GM21447 (cell line): Measurements from ENCODE around the gene NUDT13.

Source experiments
- ATAC-seq: cut with Tn5 transposase; IDR thresholded peaks from one replicate; pipeline ENCODE4 v1.9.1; 2021; ENCODE audit not compliant: unreplicated experiment

NUDT13 gene

DNA sequence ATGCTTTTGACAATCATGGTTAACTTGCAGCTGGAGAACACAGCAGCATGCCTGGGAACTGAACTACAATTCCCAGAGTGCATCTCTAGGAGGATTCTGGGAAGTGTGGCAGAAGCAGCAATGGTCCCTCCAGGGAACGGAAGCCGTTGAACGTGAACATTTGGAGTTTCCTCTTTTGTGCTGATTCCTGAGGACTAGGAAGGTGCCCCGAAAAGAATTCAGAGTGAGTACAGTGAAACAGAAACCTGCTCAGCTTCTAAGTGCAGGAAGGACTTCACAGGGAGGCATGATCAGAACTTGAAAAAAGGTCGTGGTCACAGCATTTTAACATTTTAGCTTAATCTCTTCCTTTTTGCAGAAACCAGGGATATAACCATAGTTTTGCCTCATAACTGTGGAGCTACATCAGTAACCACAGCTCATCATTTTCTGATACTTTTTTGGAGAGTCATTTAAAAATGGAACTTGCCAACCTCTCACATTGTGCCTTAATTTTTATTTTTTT, at the start of gene NUDT13:
Gene NUDT13 (plus strand): TSS at position 111 of the 505 bp plus-strand sequence. CDS start 3,911 bp downstream, outside the sequence.
- ATAC-seq = peak; percentile 66

DNA sequence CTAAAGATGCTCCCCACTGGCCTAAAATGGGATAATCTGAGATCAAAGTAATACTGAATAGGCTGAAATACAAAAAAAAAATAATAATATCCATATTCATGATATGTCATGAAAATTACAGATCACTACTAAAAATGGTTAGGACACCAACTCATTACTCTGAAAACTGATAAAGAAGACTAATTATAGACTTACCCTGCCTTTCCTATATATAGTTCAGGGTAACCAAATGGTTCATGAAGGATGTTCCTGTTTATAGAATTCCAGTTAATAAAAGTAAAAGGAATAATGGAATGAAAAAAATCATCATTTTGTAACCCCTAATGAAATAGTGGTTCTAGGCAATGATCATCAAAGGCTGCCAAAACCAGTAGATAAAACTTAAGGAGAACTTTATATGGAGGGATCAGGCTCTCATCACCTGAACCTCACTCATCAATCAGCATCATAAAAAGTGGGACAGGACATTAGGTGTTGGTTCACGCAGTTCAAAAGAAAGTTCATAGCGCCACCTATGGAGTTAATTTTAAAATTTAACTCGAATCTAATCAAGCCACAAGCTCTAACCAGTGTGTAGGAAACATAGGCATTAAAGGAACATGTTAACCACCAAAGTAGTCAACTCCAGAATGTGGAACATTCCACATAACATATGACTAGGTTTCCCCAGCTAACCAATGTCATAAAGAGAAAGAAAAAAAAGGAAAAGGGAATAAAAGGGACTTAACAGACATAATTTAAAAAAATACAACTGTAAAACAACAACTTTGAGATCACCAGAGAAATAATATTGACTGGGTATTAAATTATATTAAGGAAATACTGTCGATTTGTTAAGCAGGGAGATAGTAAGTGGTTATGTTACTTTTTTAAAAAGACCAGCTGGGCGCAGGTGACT, 49.3 kb upstream of the NUDT13 start:
- no peak for ATAC-seq

DNA sequence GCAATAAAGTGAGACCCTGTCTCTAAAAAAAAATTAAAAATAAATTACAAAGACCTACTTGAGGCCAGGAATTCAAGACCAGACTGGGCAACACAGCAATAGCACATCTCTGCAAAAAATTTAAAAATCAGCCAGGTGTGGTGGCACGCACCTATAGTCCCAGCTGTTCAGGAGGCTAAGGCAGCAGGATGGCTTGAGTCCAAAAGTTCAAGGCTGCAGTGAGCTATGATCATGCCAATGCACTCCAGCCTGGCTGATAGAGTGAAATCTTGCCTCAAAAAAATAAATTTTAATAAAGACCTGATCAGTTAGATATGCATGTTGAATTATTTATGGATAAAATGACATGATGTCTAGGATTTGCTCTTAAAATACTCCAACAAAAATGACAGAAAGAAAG, 48.5 kb upstream of the NUDT13 start:
- no peak for ATAC-seq

DNA sequence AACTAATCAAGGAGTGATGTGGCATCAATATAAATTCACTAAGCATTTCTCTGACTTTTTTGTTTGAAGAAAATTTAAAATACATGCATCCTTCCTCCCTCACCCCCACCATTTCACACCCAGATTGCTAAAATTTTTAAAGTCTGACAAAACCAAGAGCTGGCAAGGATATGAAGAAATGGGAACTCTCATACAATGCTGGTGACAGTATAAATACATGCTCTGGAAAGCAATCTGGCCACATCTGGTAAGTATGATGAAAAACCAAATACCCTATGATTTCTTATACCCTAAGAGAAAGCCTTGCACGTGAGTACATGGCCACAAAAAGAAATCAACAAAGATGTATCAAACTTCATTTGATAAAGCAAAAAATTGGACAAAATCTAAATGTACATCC, 44.8 kb upstream of the NUDT13 start:
- ATAC-seq = no peak

DNA sequence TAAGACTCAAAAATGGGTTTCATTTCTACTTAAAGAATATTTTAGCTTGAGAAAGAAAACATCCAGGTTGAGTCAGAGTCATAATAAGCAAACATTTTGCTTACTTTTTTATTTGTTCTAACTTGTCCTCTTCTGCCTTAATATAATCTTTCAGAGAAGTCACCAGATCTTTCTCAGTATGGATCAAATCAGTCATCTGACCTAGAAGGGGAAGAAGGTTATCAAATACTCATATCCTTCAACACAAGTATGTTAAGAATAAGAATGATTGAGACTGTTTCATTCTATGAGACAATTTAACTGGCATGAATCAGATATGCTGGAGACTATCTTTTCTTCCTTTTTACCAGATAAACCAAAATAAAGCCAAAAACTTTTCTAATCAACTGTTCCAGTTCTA, 36.6 kb upstream of the NUDT13 start:
- ATAC-seq = no peak

DNA sequence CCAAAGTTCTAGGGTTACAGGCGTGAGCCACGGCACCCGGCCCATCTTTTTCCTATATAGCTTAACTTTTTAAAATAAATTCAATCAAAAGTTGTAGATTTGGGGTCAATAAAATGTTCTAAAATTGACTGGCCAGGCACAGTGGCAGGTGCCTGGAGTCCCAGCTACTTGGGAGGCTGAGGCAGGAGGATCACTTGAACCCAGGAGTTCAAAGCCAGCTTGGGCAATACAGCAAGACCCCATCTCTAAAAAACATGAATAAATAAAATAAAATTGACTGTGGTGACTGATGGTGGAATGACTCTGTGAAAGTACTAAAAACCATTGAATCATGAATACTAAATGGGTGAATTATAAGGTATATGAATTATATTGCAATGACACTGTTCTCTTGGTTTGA, 34.4 kb upstream of the NUDT13 start:
- no peak for ATAC-seq

DNA sequence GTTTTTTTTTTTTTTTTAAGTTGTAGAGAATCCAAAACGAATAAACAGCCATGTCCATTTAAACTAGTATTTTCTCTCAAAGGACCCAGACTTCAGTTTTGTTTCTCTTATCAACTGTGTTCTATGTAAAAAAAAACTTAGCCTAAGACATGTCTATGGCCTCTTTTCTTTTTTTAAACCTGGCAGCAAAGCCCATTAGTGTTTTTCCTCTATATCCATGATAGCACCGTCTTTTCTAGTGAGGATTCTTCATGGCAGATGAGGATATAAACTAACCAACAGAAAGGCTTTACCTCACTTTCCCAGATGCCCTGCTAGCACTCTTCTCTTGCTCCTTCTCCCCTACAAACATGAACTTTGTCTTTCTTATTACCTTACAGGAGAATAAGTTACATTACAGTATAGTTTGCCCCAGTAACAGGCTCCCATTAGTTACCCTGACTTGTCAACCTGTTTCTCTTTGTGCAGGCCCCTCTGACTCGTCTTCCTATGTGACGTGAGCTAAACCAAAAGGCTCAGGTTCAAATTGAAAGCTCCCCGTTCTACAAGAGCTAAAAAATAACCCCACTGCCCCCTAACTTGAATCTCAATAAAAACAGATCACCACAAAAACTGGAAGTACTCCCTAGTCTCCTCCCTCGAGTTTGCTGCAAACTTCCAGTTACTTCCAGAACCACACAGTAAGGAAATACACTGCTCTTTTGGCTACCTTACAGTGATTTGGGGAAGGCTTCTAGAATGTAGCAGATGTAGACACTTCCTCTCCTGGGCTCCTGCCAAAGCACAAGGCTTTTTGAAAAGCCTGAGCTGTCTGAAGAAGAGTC, 33.7 kb upstream of the NUDT13 start:
- ATAC-seq = no peak

DNA sequence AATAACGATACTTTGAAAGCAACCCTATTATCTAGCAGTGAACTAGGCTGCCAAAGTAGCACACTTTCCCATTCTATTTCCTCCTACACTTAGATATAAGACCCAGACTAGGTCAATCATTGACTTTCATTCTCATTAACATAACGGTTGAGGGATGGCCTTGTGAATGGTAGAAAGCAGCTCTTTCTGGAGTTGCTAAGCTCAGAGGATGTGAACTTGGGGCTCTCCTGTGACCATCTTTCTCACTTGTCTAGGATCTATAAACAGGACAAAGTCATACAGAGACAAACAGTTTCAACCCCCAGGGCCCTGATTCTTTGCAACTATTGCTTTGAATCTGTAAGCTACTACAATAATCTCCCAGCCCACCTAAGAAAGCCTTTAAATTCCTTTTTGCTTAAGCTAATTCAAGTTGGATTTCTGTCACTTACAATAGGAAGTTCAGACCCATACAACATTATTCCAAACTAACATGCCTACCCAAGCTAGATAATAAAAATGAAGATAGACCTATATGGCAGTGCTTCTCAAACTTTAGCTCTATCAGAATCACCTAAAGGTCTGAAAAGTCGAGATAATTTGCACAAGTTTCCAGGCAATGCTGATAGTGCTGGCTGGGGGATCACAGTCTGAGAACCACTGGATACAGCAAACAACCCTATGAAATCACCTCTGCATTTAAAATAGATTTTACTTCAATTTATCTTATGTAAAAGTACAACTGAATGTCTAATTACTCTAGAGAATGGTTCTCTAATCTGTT, 30.3 kb upstream of the NUDT13 start:
- peak; percentile 68 for ATAC-seq

DNA sequence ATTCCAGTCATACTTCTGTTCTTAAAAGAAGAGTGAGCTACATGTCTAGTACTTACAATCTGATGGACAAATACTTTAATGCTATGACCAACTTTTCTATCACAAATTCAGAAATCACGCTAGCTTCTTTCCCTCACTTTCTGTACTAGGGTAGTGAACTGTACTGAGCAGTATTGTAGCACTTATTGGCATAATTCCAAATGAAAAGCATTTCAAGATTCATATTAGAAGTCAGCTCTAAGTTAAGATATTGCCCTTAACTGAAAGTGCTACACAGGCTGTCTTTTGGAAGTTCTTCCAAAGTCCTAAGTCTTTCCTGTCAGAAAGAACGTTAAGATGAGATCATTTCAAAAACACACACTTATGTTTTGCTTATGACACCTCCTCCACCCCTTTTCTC, 27.0 kb upstream of the NUDT13 start:
- ATAC-seq = no peak

DNA sequence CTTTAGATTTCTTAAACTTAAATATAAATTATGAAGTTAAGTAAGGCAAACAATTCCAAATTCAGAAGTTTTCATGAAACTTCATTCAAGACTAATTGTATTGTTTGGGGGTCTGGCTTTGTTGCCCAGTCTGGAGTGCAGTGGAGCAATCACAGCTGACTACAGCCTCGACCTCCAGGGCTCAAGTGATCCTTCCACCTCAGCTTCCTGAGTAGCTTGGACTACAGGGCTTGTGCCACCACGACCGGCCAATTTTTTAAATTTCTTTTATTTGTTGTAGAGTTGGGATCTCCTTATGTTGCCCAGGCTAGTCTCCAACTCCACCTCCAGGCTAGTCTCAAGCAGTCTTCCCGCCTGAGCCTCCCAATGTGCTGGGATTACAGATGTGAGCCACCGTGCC, 26.0 kb upstream of the NUDT13 start:
- ATAC-seq = no peak

DNA sequence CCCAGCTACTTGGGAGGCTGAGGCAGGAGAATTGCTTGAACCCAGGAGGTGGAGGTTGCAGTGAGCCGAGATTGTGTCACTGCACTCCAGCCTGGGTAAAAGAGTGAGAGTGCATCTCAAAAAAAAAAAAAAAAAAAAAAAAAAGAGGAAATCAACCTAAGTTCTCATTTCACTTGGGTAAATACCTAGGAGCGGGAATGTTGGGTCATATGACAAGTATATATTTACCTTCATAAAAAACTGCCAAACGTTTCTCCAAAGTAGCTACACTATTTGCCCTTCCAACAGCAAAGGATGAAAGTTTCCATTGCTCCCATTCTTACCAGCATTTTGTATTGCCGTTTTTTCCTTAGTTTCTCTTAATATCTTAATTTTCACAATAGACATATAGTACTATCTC, 23.4 kb upstream of the NUDT13 start:
- ATAC-seq = no peak

DNA sequence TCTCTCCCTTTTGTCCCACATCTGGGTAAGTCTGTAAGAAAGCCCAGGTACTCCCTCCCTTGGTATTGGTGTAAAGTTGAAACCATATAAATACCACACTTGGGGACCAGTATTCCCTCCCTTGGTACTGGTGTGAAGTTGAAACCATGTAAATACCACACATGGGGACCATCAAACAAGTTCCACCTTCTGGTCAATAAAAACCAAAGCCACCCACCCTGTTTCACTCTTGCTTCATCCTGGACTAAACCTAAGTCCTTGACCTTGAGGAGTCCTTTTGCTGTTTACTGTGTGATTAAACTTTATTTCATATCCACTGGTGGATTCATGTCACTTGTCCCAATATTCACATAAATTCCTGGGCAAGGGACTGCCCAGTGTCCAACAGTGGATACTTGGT, 22.0 kb upstream of the NUDT13 start:
- no peak for ATAC-seq

DNA sequence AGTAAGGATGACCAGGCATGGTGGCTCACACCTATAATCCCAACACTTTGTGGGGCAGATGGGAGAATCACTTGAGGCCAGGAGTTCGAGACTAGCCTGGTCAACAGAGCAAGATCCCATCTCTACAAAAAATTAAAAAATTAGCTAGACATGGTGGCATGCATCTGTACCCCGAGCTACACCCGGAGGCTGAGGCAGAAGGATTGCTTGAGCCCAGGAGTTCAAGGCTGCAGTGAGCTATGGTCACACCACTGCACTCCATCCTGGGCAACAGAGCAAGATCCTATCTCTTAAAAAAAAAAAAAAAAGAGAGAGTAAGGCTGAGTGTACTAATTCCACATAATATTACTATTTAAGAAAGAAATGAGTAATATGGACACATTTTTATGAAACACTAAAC, 17.4 kb upstream of the NUDT13 start:
- no peak for ATAC-seq

DNA sequence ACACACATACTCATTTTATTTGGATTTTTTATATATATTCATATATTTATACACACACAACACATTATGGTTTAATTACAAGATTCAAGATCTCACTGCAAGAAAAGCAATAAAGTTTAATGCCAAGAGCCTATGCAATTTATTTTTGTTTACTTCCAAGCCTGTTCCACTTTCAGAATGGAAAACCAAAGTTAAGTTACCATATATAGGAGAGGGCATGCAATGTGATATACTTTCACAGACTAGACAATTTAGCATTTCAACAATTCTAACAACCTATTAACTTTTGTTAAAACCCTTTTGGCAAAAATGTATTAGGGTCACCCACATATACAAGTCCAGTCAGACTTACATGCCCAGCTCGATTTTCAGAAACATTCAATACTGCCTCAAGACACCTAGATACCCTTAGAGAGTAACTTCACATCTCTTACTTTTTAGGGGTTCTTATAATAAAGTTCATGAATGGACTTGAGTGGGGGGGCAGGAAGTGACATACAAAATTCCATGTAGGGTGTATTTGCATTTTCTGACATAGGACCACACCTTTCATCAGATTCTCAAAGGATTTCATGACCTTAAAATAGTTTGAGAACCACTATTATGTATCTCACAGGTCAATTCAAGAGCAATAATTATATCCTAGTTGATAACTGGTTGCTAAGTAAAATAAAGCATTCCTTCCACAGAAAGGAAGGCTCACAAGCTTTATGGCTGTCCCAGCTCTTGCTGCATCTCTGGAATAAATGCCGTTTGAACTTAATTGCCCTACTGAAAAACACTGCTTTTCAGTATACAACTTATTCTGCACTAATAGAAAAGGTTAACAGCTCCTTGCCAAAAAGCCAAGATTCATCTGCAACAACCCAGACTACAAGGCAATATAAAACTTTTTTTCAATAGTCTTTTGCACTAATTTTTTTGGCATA, 16.1 kb upstream of the NUDT13 start:
- no peak for ATAC-seq

DNA sequence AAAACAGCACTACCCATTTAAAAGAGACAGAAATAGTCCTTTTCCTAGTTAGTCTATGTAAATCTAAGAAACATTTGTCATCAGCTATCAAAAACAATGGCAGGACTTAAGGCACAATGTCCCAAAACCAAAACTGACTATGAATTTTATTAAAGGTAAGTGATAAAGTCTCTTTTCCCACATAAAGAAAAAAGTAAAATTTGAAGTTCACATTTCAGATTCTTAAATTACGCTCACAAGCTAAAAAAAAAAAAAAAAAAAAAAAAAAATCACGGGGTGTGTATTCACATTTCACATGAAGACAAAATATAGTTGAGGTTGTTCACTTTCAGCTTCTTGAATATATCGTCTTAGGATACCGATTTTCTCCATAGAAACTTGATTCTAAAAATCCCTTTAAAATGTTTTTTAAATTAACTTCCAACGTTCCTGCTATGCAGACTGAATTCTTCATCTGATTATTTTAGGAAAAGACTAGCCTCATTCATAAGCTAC, 15.2 kb upstream of the NUDT13 start:
- no peak for ATAC-seq

DNA sequence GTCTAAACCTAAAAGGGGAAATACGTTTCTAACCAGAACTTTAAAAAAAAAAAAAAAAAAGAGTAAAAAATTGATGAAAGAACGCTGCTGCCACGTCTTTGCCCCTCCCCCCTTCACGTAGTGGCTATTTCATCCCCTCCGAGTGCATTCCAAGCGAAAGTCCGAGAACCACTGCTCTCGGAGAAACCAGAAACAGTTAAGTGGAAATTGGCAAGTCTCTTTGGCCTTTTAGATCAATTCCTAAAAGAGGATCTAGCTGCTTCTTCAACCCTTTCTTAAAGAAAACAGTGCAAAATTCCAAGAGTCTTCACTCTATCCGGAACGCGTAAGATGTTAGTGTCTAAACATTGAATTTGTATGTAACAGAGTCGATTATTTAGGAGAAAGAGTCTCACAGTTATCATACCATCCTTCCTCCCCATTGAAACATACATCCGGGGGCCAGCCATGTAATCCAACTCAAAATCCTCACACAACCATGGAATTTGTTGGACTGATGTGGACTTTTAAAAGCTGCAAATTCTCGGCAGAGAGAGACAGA, 14.7 kb upstream of the NUDT13 start:
- ATAC-seq = no peak

DNA sequence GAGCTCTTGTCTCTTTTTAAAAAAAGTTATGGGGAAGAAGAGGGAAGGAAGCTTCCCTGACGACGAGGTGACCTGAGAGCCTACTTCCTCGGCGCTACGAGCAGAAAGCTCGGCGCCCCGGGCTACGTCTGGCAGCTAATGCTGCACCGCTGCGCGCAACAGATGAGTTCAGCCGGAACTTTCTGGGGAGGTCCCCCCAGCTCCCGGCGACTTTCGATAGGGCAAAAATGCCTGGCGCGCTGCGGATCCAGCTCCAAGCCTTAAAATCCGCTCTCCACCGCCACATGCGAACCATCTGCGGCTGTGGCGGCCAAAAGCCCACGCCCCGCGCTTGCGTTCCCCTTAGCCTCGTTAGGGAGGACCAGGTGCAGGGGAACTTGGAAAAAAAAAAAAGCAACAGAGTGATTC, 14.2 kb upstream of the NUDT13 start:
- ATAC-seq = peak; percentile 30

DNA sequence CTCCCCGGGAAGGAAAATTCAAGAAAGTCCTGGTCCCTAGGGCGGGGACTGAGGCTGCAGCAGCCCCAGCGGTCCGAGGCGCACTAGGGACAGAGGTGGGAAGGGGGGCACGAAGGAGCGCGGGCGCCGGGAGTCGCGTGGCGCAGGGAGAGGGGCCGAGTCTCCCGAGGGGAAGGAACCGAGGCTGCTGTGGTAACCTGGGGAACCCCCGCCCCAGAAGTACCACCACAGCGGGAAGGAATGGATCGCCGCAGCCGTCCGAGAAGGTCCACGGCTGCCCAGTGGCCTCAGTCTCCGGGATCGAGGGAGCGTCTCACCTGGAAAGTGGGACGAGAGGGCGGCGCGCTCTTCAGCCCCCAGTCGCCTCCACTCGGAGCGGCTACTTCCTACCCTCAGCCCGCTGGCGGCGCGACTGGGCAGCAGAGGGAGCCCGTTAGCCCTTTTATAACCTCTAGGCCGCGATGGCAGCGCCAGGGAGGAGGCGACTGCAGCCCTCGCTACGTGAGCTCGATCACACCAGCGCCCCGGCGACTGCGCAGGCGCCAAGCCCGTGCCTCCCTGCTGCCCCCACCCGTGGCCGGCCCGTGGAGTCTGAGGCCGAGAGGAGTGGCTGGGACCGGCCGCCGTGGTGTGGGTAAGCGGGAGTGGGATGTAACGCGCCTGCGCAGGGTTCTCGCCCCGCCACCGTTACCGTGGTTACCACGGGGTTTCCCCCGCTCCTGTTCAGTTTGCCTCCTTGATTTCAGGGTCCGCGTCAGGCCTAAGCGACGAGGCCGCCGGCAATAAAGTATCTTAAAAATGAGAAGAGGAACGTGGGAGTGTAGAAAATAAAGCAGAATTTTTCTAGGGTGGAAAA, 13.6 kb upstream of the NUDT13 start, which contains the start of gene P4HA1:
Gene P4HA1 (minus strand): TSS at position 418 of the 856 bp plus-strand sequence. CDS start 21,983 bp downstream, outside the sequence.
- ATAC-seq = peak; percentile 77

DNA sequence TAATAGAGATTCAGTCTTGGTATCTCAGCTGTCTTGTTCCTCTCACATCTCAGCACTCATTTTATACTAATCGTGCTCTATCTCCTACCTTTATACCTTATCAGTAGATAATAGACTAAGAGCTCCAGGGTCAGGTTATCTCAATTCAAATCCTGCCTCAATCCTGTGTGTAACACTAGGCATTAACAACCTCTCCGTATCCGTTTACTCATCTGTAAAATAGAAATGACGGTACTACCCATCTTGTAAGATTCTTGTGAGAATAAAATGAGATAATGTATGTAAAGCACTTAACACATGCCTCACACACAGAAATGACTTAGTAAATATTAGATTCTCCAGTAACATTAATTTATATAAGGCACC, 13.0 kb upstream of the NUDT13 start:
- ATAC-seq = no peak
